CD4-positive, alpha-beta T cell (primary cell): ENCODE data around the gene TCP11L1. TPM values are rescaled to one million over a fixed set of nuclear protein-coding genes. Genes with fewer than 3 reads are reported as not detected.

ENCODE experiments used
- ATAC-seq: fragments of 200-7000 bp; cut with Tn5 transposase; one replicate; pipeline ENCODE4 v1.10.0; 2022; ENCODE audit warnings: mild to moderate bottlenecking; ENCODE audit not compliant: poor library complexity
- CTCF ChIA-PET: fragments of 350-600 bp; sonication (Branson Sonifier 250); formaldehyde crosslinking; loops from one replicate; lab custom pipeline; 2021; ENCODE audit warnings: antibody characterized with exemption, inconsistent platforms; lab: Charles Lee
- POLR2A ChIA-PET: fragments of 350-600 bp; sonication (Branson Sonifier 250); formaldehyde crosslinking; loops from one replicate; lab custom pipeline; 2021; ENCODE audit warnings: antibody characterized with exemption, inconsistent platforms; lab: Charles Lee
- DNase-seq, 14 experiments: peaks; one replicate each; pipeline ENCODE4 v3.0.0-alpha.2; 2013 to 2020; ENCODE audit warnings: mixed read lengths in 2 of 14
- H3K27ac ChIP-seq, 2 donors: one replicate each; pipeline versions ENCODE4 v1.5.1 to v1.7.0; 2013; ENCODE audit warnings: low read length in 2 of 2, low read depth in 1 of 2, mild to moderate bottlenecking in 1 of 2
- H3K27me3 ChIP-seq, 2 experiments: 1 replicate in 1 of 2; 2 replicates in 1 of 2; pipeline versions ENCODE4 v1.6.1 to v1.7.0; 2013; ENCODE audit warnings: low read length in 2 of 2, control low read depth in 1 of 2, mild to moderate bottlenecking in 1 of 2, moderate library complexity in 1 of 2; ENCODE audit not compliant: insufficient read depth in 2 of 2, control insufficient read depth in 1 of 2
- H3K36me3 ChIP-seq: one replicate; pipeline ENCODE4 v1.6.1; 2013; ENCODE audit warnings: low read length, control low read depth; ENCODE audit not compliant: insufficient read depth
- H3K4me1 ChIP-seq: one replicate; pipeline ENCODE4 v1.6.1; 2013; ENCODE audit warnings: low read length, control low read depth; ENCODE audit not compliant: insufficient read depth
- H3K4me3 ChIP-seq: one replicate; pipeline ENCODE4 v1.5.1; 2013; ENCODE audit warnings: mild to moderate bottlenecking, low read length, moderate library complexity
- H3K9me3 ChIP-seq, 2 experiments: 1 replicate in 1 of 2; 2 replicates in 1 of 2; pipeline versions ENCODE4 v1.6.1 to v1.7.0; 2013; ENCODE audit warnings: low read length in 2 of 2, mild to moderate bottlenecking in 2 of 2, control low read depth in 1 of 2, moderate library complexity in 1 of 2; ENCODE audit not compliant: control insufficient read depth in 1 of 2, insufficient read depth in 1 of 2
- H3K27ac Mint-ChIP-seq: one replicate; pipeline ENCODE4 v1.8.0; 2020; ENCODE audit warnings: mixed read lengths
- H3K27me3 Mint-ChIP-seq: one replicate; pipeline ENCODE4 v1.8.0; 2021; ENCODE audit warnings: mixed read lengths
- H3K36me3 Mint-ChIP-seq: one replicate; pipeline ENCODE4 v1.8.0; 2021; ENCODE audit warnings: low read depth, mixed read lengths
- H3K4me1 Mint-ChIP-seq: one replicate; pipeline ENCODE4 v1.8.0; 2021; ENCODE audit warnings: low read depth, mixed read lengths
- H3K4me3 Mint-ChIP-seq: one replicate; pipeline ENCODE4 v1.8.0; 2020; ENCODE audit warnings: mild to moderate bottlenecking, mixed read lengths
- H3K9me3 Mint-ChIP-seq: one replicate; pipeline ENCODE4 v1.8.0; 2020; ENCODE audit warnings: mixed read lengths
- intact Hi-C, 2 experiments: fragments of 100-400 bp; cut with DNase I in 1 of 2; cut with micrococcal nuclease in 1 of 2; formaldehyde crosslinking; loops; one replicate each; pipeline versions ENCODE4 v1.15.1 to v1.9.0; 2023 to 2025; cut with DNase I, micrococcal nuclease
- total RNA-seq, 174 experiments: library from RNA in 2 of 174; stranded (reverse) in 2 of 174; gene quantifications; one replicate each; pipeline ENCODE4 v1.2.3 and lab custom pipeline; 2021 to 2026
- TF ChIP-seq, protein P1 (sequence below): fragments of 200-600 bp; IDR thresholded peaks from one replicate; pipeline ENCODE4 v1.8.0; 2022; ENCODE audit warnings: antibody characterized with exemption, mild to moderate bottlenecking

The TCP11L1 gene
- total RNA-seq, 2 experiments from 2014 or later: 9.8 to 11.9 TPM

- POLR2A ChIA-PET: no interaction called here
- CTCF ChIA-PET: no interaction called here
- TF ChIP-seq, protein P1, sequence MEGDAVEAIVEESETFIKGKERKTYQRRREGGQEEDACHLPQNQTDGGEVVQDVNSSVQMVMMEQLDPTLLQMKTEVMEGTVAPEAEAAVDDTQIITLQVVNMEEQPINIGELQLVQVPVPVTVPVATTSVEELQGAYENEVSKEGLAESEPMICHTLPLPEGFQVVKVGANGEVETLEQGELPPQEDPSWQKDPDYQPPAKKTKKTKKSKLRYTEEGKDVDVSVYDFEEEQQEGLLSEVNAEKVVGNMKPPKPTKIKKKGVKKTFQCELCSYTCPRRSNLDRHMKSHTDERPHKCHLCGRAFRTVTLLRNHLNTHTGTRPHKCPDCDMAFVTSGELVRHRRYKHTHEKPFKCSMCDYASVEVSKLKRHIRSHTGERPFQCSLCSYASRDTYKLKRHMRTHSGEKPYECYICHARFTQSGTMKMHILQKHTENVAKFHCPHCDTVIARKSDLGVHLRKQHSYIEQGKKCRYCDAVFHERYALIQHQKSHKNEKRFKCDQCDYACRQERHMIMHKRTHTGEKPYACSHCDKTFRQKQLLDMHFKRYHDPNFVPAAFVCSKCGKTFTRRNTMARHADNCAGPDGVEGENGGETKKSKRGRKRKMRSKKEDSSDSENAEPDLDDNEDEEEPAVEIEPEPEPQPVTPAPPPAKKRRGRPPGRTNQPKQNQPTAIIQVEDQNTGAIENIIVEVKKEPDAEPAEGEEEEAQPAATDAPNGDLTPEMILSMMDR: no peak
- Mint-ChIP-seq H3K4me1 (no peaks in the 10 kb centered on the region), H3K27ac (no peak overlapping the region), H3K36me3 (peaks cover 72% of the 10 kb centered on the region), H3K9me3 (no peaks in the 10 kb centered on the region), H3K4me3 (no peak overlapping the region), H3K27me3 (no peaks in the 10 kb centered on the region)
- DNase-seq (no peak), ATAC-seq (no peak)
- no peak overlapping the region for H3K27ac ChIP-seq
- no peaks in the 10 kb centered on the region for H3K4me1 ChIP-seq
- H3K36me3 ChIP-seq: peaks cover 53% of the 10 kb centered on the region
- H3K4me3 ChIP-seq: no peak overlapping the region
- no peaks in the 10 kb centered on the region for H3K27me3 ChIP-seq
- no peaks in the 10 kb centered on the region for H3K9me3 ChIP-seq
- intact Hi-C loops: no loop called here
These were observed 64.5 kb downstream of the TCP11L1 start for GRCh38 chr11:33103836-33104235.

- no peak overlapping the region for H3K4me3 ChIP-seq
- Mint-ChIP-seq H3K36me3 (peaks cover 24% of the 10 kb centered on the region), H3K4me3 (no peak overlapping the region), H3K27ac (no peak overlapping the region), H3K27me3 (no peaks in the 10 kb centered on the region), H3K4me1 (no peaks in the 10 kb centered on the region), H3K9me3 (no peaks in the 10 kb centered on the region)
- no peak overlapping the region for H3K27ac ChIP-seq
- ChIA-PET CTCF (no interaction called here), POLR2A (no interaction called here)
- no peaks in the 10 kb centered on the region for H3K9me3 ChIP-seq
- intact Hi-C loops: no loop called here
- DNase-seq: no peak
- TF ChIP-seq, protein P1: no peak
- H3K27me3 ChIP-seq: no peaks in the 10 kb centered on the region
- peaks cover 12% of the 10 kb centered on the region for H3K36me3 ChIP-seq
- no peaks in the 10 kb centered on the region for H3K4me1 ChIP-seq
- no peak for ATAC-seq
These were observed 70.0 kb downstream of the TCP11L1 start for GRCh38 chr11:33109294-33109895.

DNA sequence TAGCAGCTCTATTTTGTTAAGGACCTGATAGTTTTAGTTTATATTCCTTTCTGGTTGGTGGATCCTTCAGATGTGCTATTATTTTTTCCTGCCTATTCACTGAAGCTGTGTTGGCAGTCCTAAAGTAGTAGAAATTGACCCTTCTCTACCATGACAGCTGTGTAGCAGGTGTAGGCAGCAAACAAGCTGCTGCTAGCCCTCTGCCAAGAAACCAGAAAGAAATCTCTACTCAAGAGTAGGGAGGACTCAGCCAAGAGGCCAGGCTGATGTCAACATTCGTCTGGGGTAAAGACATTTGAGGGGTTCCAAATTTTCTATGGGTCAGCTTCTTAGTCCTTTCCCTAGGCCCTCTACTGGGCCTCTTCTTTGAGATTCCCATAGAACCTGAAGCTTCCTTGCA, 70.7 kb downstream of the TCP11L1 start:
- no peaks in the 10 kb centered on the region for H3K4me1 ChIP-seq
- DNase-seq (no peak), ATAC-seq (no peak)
- H3K9me3 ChIP-seq: no peaks in the 10 kb centered on the region
- no peak overlapping the region for H3K4me3 ChIP-seq
- H3K36me3 ChIP-seq: peaks cover 5% of the 10 kb centered on the region
- intact Hi-C loops: no loop called here
- ChIA-PET POLR2A (no interaction called here), CTCF (interaction anchor here (1.1 kb wide), 1 partner anchor 24 kb away, joined by 4 read pairs; no protein-coding TSS in a partner anchor)
- H3K27ac Mint-ChIP-seq: no peak overlapping the region
- H3K27ac ChIP-seq: no peak overlapping the region
- H3K4me3 Mint-ChIP-seq: no peak overlapping the region
- H3K4me1 Mint-ChIP-seq: no peaks in the 10 kb centered on the region
- TF ChIP-seq, protein P1: no peak
- H3K27me3 ChIP-seq: no peaks in the 10 kb centered on the region
- no peaks in the 10 kb centered on the region for H3K27me3 Mint-ChIP-seq
- H3K36me3 Mint-ChIP-seq: peaks cover 20% of the 10 kb centered on the region
- H3K9me3 Mint-ChIP-seq: no peaks in the 10 kb centered on the region
